Endodermal cell (in vitro differentiated cells): Measurements from ENCODE around the gene PCGF3. TPM values are rescaled to one million over a fixed set of nuclear protein-coding genes. Genes with fewer than 3 reads are reported as not detected.

Source experiments
- DNase-seq: peaks from one replicate; pipeline ENCODE4 v3.0.0-alpha.2; 2017
- H3K27ac ChIP-seq: 2 replicates; pipeline ENCODE4 v1.5.1; 2013; ENCODE audit warnings: mild to moderate bottlenecking, low read depth, low read length, moderate library complexity
- H3K27me3 ChIP-seq: 2 replicates; pipeline ENCODE4 v1.6.1; 2013; ENCODE audit warnings: mild to moderate bottlenecking, low read length, moderate library complexity; ENCODE audit not compliant: insufficient read depth, control insufficient read depth, poor library complexity, severe bottlenecking
- H3K36me3 ChIP-seq: 2 replicates; pipeline ENCODE4 v1.7.0; 2013; ENCODE audit warnings: mild to moderate bottlenecking, low read length, moderate library complexity; ENCODE audit not compliant: control insufficient read depth, insufficient read depth
- H3K4me1 ChIP-seq: one replicate; pipeline ENCODE4 v1.7.0; 2013; ENCODE audit warnings: low read length; ENCODE audit not compliant: control insufficient read depth, insufficient read depth
- H3K4me3 ChIP-seq: 2 replicates; pipeline ENCODE4 v1.5.1; 2013; ENCODE audit warnings: mild to moderate bottlenecking, low read length, moderate library complexity
- H3K9ac ChIP-seq: 2 replicates; pipeline ENCODE4 v1.6.1; 2013; ENCODE audit warnings: mild to moderate bottlenecking, low read length, moderate library complexity; ENCODE audit not compliant: poor library complexity, severe bottlenecking; ENCODE audit errors: extremely low read depth
- H3K9me3 ChIP-seq: 2 replicates; pipeline ENCODE4 v1.6.1; 2013; ENCODE audit warnings: mild to moderate bottlenecking, low read length, moderate library complexity; ENCODE audit not compliant: control insufficient read depth
- H3K27ac Mint-ChIP-seq: 2 replicates; pipeline ENCODE4 v1.8.0; 2020; ENCODE audit warnings: mixed read lengths
- H3K27me3 Mint-ChIP-seq: 2 replicates; pipeline ENCODE4 v1.8.0; 2021; ENCODE audit warnings: mild to moderate bottlenecking, mixed read lengths; ENCODE audit not compliant: insufficient read depth
- H3K36me3 Mint-ChIP-seq: 2 replicates; pipeline ENCODE4 v1.8.0; 2020; ENCODE audit warnings: low read depth, mixed read lengths
- H3K4me1 Mint-ChIP-seq: 2 replicates; pipeline ENCODE4 v1.8.0; 2020; ENCODE audit warnings: mixed read lengths
- H3K4me3 Mint-ChIP-seq: 2 replicates; pipeline ENCODE4 v1.8.0; 2020; ENCODE audit warnings: mild to moderate bottlenecking, moderate library complexity, mixed read lengths
- H3K9me3 Mint-ChIP-seq: 2 replicates; pipeline ENCODE4 v1.8.0; 2020; ENCODE audit warnings: mild to moderate bottlenecking, mixed read lengths
- CTCF ChIP-seq: fragments of 200-600 bp; sonication (generic); conservative IDR thresholded peaks from 2 replicates; pipeline ENCODE4 v1.5.0; 2021; ENCODE audit warnings: antibody characterized with exemption, mild to moderate bottlenecking
- WGBS, 2 experiments: methylation state at CpG; one replicate each; pipeline versions ENCODE4 v1.1.5 to v1.1.7; 2013; ENCODE audit warnings: missing lambda C conversion rate in 2 of 2, mixed read lengths in 1 of 2; ENCODE audit not compliant: insufficient coverage in 1 of 2, insufficient read length in 1 of 2; 5-methylcytosine and 5-hydroxymethylcytosine counted together
- total RNA-seq, 2 donors: library from RNA; stranded (reverse); fragmentation: NEBNext Ultra II Directional in 1 of 2; extraction: Animal tissue kit (Norgen Biotek cat#: 25700) in 1 of 2; gene quantifications; 2 replicates in 1 of 2; 3 replicates in 1 of 2; pipeline ENCODE4 v1.2.1, GENCODE V29; 2021

PCGF3 gene
- total RNA-seq, 2 donors from 2014 or later: 53.1 to 64.0 TPM

GRCh38 chr4:723751-724530 lies 18.3 kb downstream of the PCGF3 start:
- H3K27me3 Mint-ChIP-seq: no peaks in the 10 kb centered on the region
- peaks cover 51% of the 10 kb centered on the region for H3K36me3 Mint-ChIP-seq
- no peak overlapping the region for H3K4me3 ChIP-seq
- H3K4me1 ChIP-seq: no peaks in the 10 kb centered on the region
- no peak for TF ChIP-seq CTCF
- H3K27me3 ChIP-seq: no peaks in the 10 kb centered on the region
- DNase-seq: no peak
- no peaks in the 10 kb centered on the region for H3K9me3 ChIP-seq
- no peak overlapping the region for H3K9ac ChIP-seq
- H3K4me3 Mint-ChIP-seq: no peak overlapping the region
- no peaks in the 10 kb centered on the region for H3K9me3 Mint-ChIP-seq
- no peaks in the 10 kb centered on the region for H3K4me1 Mint-ChIP-seq
- H3K27ac ChIP-seq: no peak overlapping the region
- H3K27ac Mint-ChIP-seq: peak overlapping the region; percentile 48
- WGBS, 2 experiments: 97% methylated on average over 6 to 28 of the region's 28 CpGs
- peaks cover 18% of the 10 kb centered on the region for H3K36me3 ChIP-seq

GRCh38 chr4:725391-726234 lies 20.0 kb downstream of the PCGF3 start:
- DNase-seq: no peak
- Histone ChIP-seq H3K27me3 (no peaks in the 10 kb centered on the region), H3K36me3 (peaks cover 26% of the 10 kb centered on the region), H3K9ac (no peak overlapping the region), H3K4me3 (no peak overlapping the region), H3K27ac (peak overlapping the region; percentile 12), H3K9me3 (no peaks in the 10 kb centered on the region), H3K4me1 (no peaks in the 10 kb centered on the region)
- WGBS, 2 experiments: 96% methylated on average over 26 to 41 of the region's 41 CpGs
- no peaks in the 10 kb centered on the region for H3K4me1 Mint-ChIP-seq
- H3K4me3 Mint-ChIP-seq: no peak overlapping the region
- H3K27me3 Mint-ChIP-seq: no peaks in the 10 kb centered on the region
- H3K27ac Mint-ChIP-seq: no peak overlapping the region
- H3K9me3 Mint-ChIP-seq: no peaks in the 10 kb centered on the region
- peaks cover 50% of the 10 kb centered on the region for H3K36me3 Mint-ChIP-seq
- TF ChIP-seq CTCF: no peak

- Mint-ChIP-seq H3K4me3 (no peak overlapping the region), H3K27me3 (no peaks in the 10 kb centered on the region), H3K9me3 (no peaks in the 10 kb centered on the region), H3K27ac (no peak overlapping the region), H3K36me3 (peaks cover 50% of the 10 kb centered on the region), H3K4me1 (no peaks in the 10 kb centered on the region)
- H3K9me3 ChIP-seq: no peaks in the 10 kb centered on the region
- H3K9ac ChIP-seq: no peak overlapping the region
- WGBS, 2 experiments: 92 to 94% methylated on average over 11 to 16 of the region's 16 CpGs
- H3K4me1 ChIP-seq: no peaks in the 10 kb centered on the region
- TF ChIP-seq CTCF: no peak
- DNase-seq: no peak
- H3K27me3 ChIP-seq: no peaks in the 10 kb centered on the region
- H3K27ac ChIP-seq: peak overlapping the region; percentile 12
- peaks cover 33% of the 10 kb centered on the region for H3K36me3 ChIP-seq
- H3K4me3 ChIP-seq: no peak overlapping the region
These were observed 20.7 kb downstream of the PCGF3 start for GRCh38 chr4:726235-726787.
